Activated naive CD4-positive, alpha-beta T cell treated with anti-CD3 and anti-CD28 coated beads for 36 hours (primary cell): ENCODE results near the gene UQCC2. TPM values are rescaled to one million over a fixed set of nuclear protein-coding genes. Genes with fewer than 3 reads are reported as not detected.

ENCODE experiments used
- CTCF ChIA-PET: fragments of 350-600 bp; sonication (Branson Sonifier 250); formaldehyde crosslinking; loops from one replicate; lab custom pipeline; 2021; ENCODE audit warnings: antibody characterized with exemption; lab: Charles Lee
- DNase-seq: peaks from one replicate; pipeline ENCODE4 v3.0.0-alpha.2; 2020
- H3K27ac Mint-ChIP-seq: one replicate; pipeline ENCODE4 v1.8.0; 2021; ENCODE audit warnings: mild to moderate bottlenecking, mixed read lengths
- H3K27me3 Mint-ChIP-seq: one replicate; pipeline ENCODE4 v1.8.0; 2021; ENCODE audit warnings: low read depth, mixed read lengths
- H3K36me3 Mint-ChIP-seq: one replicate; pipeline ENCODE4 v1.8.0; 2021; ENCODE audit warnings: low read depth, mixed read lengths
- H3K4me1 Mint-ChIP-seq: one replicate; pipeline ENCODE4 v1.8.0; 2021; ENCODE audit warnings: low read depth, mixed read lengths
- H3K4me3 Mint-ChIP-seq: one replicate; pipeline ENCODE4 v1.8.0; 2021; ENCODE audit warnings: mild to moderate bottlenecking, moderate library complexity, mixed read lengths
- H3K9me3 Mint-ChIP-seq: one replicate; pipeline ENCODE4 v1.8.0; 2021; ENCODE audit warnings: mixed read lengths
- intact Hi-C: fragments of 100-400 bp; cut with micrococcal nuclease; formaldehyde crosslinking; loops from one replicate; pipeline ENCODE4 v1.15.1; 2023
- total RNA-seq, 2 experiments: library from RNA; stranded (reverse); gene quantifications; one replicate each; pipeline ENCODE4 v1.2.3, GENCODE V29; 2021

The UQCC2 gene
- total RNA-seq, 2 experiments from 2014 or later = 199 to 205 TPM

GRCh38 chr6:33672808-33673207 lies 38.7 kb downstream of the UQCC2 start:
- CTCF ChIA-PET = interaction anchor here (1.0 kb wide), 1 partner anchor 98 kb away, joined by 3 read pairs; no protein-coding TSS in a partner anchor
- H3K4me3 Mint-ChIP-seq = no peak overlapping the region

GRCh38 chr6:33671744-33672072 lies 39.8 kb downstream of the UQCC2 start:
- Mint-ChIP-seq H3K4me3 (no peak overlapping the region), H3K4me1 (peaks cover 16% of the 10 kb centered on the region), H3K36me3 (peaks cover 38% of the 10 kb centered on the region), H3K27me3 (no peaks in the 10 kb centered on the region), H3K9me3 (no peaks in the 10 kb centered on the region), H3K27ac (no peak overlapping the region)
- CTCF ChIA-PET = interaction anchor here (0.6 to 1.0 kb wide), 2 partner anchors 99 to 160 kb away, joined by 3 to 4 read pairs; no protein-coding TSS in a partner anchor
- intact Hi-C loops = no loop called here
- DNase-seq = no peak

More at GRCh38 chr6:33672808-33673207, 38.7 kb downstream of the UQCC2 start:
- no peaks in the 10 kb centered on the region for H3K9me3 Mint-ChIP-seq
- no peak overlapping the region for H3K27ac Mint-ChIP-seq
- DNase-seq = no peak
- H3K27me3 Mint-ChIP-seq = no peaks in the 10 kb centered on the region
- peaks cover 16% of the 10 kb centered on the region for H3K4me1 Mint-ChIP-seq
- H3K36me3 Mint-ChIP-seq = peaks cover 41% of the 10 kb centered on the region
- intact Hi-C loops = no loop called here

- CTCF ChIA-PET = interaction anchor here (1.3 kb wide), 1 partner anchor 100 kb away, joined by 3 read pairs; no protein-coding TSS in a partner anchor
- Mint-ChIP-seq H3K27ac (no peak overlapping the region), H3K9me3 (no peaks in the 10 kb centered on the region), H3K36me3 (peaks cover 39% of the 10 kb centered on the region), H3K4me3 (no peak overlapping the region), H3K27me3 (no peaks in the 10 kb centered on the region), H3K4me1 (peaks cover 16% of the 10 kb centered on the region)
- intact Hi-C loops = no loop called here
- no peak for DNase-seq
Observed at GRCh38 chr6:33670971-33671743, 40.3 kb downstream of the UQCC2 start.

GRCh38 chr6:33670086-33670660 lies 41.3 kb downstream of the UQCC2 start:
- H3K4me1 Mint-ChIP-seq = peaks cover 16% of the 10 kb centered on the region
- intact Hi-C loops = no loop called here
- no peak overlapping the region for H3K4me3 Mint-ChIP-seq
- no peaks in the 10 kb centered on the region for H3K27me3 Mint-ChIP-seq
- H3K9me3 Mint-ChIP-seq = no peaks in the 10 kb centered on the region
- DNase-seq = no peak
- CTCF ChIA-PET = interaction anchor here (0.5 to 1.3 kb wide), 3 partner anchors 39 to 197 kb away, joined by 3 to 4 read pairs (median 3); no protein-coding TSS in a partner anchor
- H3K27ac Mint-ChIP-seq = no peak overlapping the region
- H3K36me3 Mint-ChIP-seq = peaks cover 42% of the 10 kb centered on the region

- Mint-ChIP-seq H3K4me1 (peaks cover 16% of the 10 kb centered on the region), H3K36me3 (peaks cover 42% of the 10 kb centered on the region), H3K27me3 (no peaks in the 10 kb centered on the region), H3K4me3 (no peak overlapping the region), H3K27ac (no peak overlapping the region), H3K9me3 (no peaks in the 10 kb centered on the region)
- DNase-seq = peak; percentile 71
- intact Hi-C loops = no loop called here
- CTCF ChIA-PET = no interaction called here
Observed at GRCh38 chr6:33668914-33669313, 42.6 kb downstream of the UQCC2 start.

- H3K36me3 Mint-ChIP-seq = peaks cover 39% of the 10 kb centered on the region
- intact Hi-C loops = no loop called here
- no peaks in the 10 kb centered on the region for H3K27me3 Mint-ChIP-seq
- H3K9me3 Mint-ChIP-seq = no peaks in the 10 kb centered on the region
- CTCF ChIA-PET = interaction anchor here (0.6 to 1.4 kb wide), 3 partner anchors 43 to 1473 kb away, joined by 3 to 4 read pairs (median 3); partner anchors contain the start of genes TCP11 and UQCC2
- H3K4me1 Mint-ChIP-seq = peaks cover 16% of the 10 kb centered on the region
- H3K4me3 Mint-ChIP-seq = no peak overlapping the region
- DNase-seq = no peak
- H3K27ac Mint-ChIP-seq = no peak overlapping the region
Observed at GRCh38 chr6:33668328-33668727, 43.2 kb downstream of the UQCC2 start.

GRCh38 chr6:33667776-33668175 lies 43.7 kb downstream of the UQCC2 start:
- Mint-ChIP-seq H3K4me3 (no peak overlapping the region), H3K9me3 (no peaks in the 10 kb centered on the region), H3K27ac (no peak overlapping the region), H3K36me3 (peaks cover 38% of the 10 kb centered on the region), H3K4me1 (peaks cover 16% of the 10 kb centered on the region), H3K27me3 (no peaks in the 10 kb centered on the region)
- no peak for DNase-seq
- CTCF ChIA-PET = interaction anchor here (0.6 to 1.4 kb wide), 3 partner anchors 44 to 1474 kb away, joined by 3 to 4 read pairs (median 3); partner anchors contain the start of genes TCP11 and UQCC2
- intact Hi-C loops = no loop called here

GRCh38 chr6:33667072-33667471 lies 44.4 kb downstream of the UQCC2 start:
- no peak for DNase-seq
- CTCF ChIA-PET = interaction anchor here (0.9 to 1.4 kb wide), 2 partner anchors 45 to 77 kb away, joined by 3 read pairs; partner anchors contain the start of gene UQCC2
- Mint-ChIP-seq H3K27ac (no peak overlapping the region), H3K36me3 (peaks cover 37% of the 10 kb centered on the region), H3K4me1 (peaks cover 16% of the 10 kb centered on the region), H3K9me3 (no peaks in the 10 kb centered on the region), H3K4me3 (no peak overlapping the region), H3K27me3 (no peaks in the 10 kb centered on the region)
- intact Hi-C loops = no loop called here

GRCh38 chr6:33665957-33666356 lies 45.5 kb downstream of the UQCC2 start:
- CTCF ChIA-PET = interaction anchor here (0.6 to 0.9 kb wide), 2 partner anchors 76 to 497 kb away, joined by 3 to 4 read pairs; no protein-coding TSS in a partner anchor
- intact Hi-C loops = no loop called here
- H3K4me3 Mint-ChIP-seq = no peak overlapping the region

GRCh38 chr6:33664506-33665057 lies 46.9 kb downstream of the UQCC2 start:
- intact Hi-C loops = no loop called here
- Mint-ChIP-seq H3K27me3 (no peaks in the 10 kb centered on the region), H3K4me1 (peaks cover 13% of the 10 kb centered on the region), H3K4me3 (no peak overlapping the region), H3K36me3 (peaks cover 33% of the 10 kb centered on the region), H3K9me3 (no peaks in the 10 kb centered on the region), H3K27ac (no peak overlapping the region)
- DNase-seq = no peak
- CTCF ChIA-PET = no interaction called here

More at GRCh38 chr6:33665957-33666356, 45.5 kb downstream of the UQCC2 start:
- no peak overlapping the region for H3K27ac Mint-ChIP-seq
- H3K4me1 Mint-ChIP-seq = peaks cover 16% of the 10 kb centered on the region
- peaks cover 32% of the 10 kb centered on the region for H3K36me3 Mint-ChIP-seq
- no peaks in the 10 kb centered on the region for H3K27me3 Mint-ChIP-seq
- H3K9me3 Mint-ChIP-seq = no peaks in the 10 kb centered on the region
- no peak for DNase-seq

- CTCF ChIA-PET = no interaction called here
- DNase-seq = no peak
- H3K4me1 Mint-ChIP-seq = peaks cover 11% of the 10 kb centered on the region
- peaks cover 29% of the 10 kb centered on the region for H3K36me3 Mint-ChIP-seq
- H3K27ac Mint-ChIP-seq = no peak overlapping the region
- H3K27me3 Mint-ChIP-seq = no peaks in the 10 kb centered on the region
- H3K4me3 Mint-ChIP-seq = no peak overlapping the region
- intact Hi-C loops = no loop called here
- H3K9me3 Mint-ChIP-seq = no peaks in the 10 kb centered on the region
Observed at GRCh38 chr6:33663727-33664449, 47.6 kb downstream of the UQCC2 start.

GRCh38 chr6:33663028-33663427 lies 48.5 kb downstream of the UQCC2 start:
- intact Hi-C loops = no loop called here
- no peaks in the 10 kb centered on the region for H3K27me3 Mint-ChIP-seq
- peaks cover 21% of the 10 kb centered on the region for H3K36me3 Mint-ChIP-seq

More at GRCh38 chr6:33663028-33663427, 48.5 kb downstream of the UQCC2 start:
- DNase-seq = no peak
- peak overlapping the region; percentile 5 for H3K27ac Mint-ChIP-seq
- no peaks in the 10 kb centered on the region for H3K9me3 Mint-ChIP-seq
- peaks cover 2% of the 10 kb centered on the region for H3K4me1 Mint-ChIP-seq
- no peak overlapping the region for H3K4me3 Mint-ChIP-seq
- CTCF ChIA-PET = no interaction called here
